ENCODE results near the gene MYOM1.

MYOM1 gene

DNA sequence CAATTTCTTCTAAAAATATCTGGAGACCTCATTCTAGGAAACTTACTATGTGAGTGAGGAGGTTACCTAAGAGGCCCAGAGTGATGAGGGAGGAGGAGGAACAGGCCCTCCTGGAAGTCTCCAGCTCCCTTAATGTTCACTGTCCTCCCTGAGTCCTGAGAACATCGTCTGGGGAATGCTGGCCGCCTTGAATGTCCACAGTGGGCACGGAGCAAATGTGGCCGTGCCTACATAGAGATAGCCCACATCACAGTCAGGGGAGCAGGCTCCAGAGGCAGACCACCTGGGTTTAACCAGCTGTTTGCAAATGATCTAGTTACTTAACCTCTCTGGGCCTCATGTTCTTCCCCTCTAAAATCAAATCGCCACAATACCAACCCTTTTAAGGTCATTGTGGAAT, 123.8 kb downstream of the MYOM1 start:
- no peak for DNase-seq (ENCODE audit: extremely low read depth, low read depth)
- TF ChIP-seq, protein P1, sequence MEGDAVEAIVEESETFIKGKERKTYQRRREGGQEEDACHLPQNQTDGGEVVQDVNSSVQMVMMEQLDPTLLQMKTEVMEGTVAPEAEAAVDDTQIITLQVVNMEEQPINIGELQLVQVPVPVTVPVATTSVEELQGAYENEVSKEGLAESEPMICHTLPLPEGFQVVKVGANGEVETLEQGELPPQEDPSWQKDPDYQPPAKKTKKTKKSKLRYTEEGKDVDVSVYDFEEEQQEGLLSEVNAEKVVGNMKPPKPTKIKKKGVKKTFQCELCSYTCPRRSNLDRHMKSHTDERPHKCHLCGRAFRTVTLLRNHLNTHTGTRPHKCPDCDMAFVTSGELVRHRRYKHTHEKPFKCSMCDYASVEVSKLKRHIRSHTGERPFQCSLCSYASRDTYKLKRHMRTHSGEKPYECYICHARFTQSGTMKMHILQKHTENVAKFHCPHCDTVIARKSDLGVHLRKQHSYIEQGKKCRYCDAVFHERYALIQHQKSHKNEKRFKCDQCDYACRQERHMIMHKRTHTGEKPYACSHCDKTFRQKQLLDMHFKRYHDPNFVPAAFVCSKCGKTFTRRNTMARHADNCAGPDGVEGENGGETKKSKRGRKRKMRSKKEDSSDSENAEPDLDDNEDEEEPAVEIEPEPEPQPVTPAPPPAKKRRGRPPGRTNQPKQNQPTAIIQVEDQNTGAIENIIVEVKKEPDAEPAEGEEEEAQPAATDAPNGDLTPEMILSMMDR (IDR thresholded peaks at IDR 0.05; ENCODE audit: low read depth, low read length, missing control alignments), result no peak
- H3K4me3 ChIP-seq (replicated peaks; ENCODE audit: low read depth, low read length), result no peak overlapping the region

GRCh38 chr18:3094338-3094684, 125.5 kb downstream of the MYOM1 start:
- no peak overlapping the region for H3K4me3 ChIP-seq (replicated peaks; ENCODE audit: low read depth, low read length)
- no peak for DNase-seq (ENCODE audit: extremely low read depth, low read depth)
- TF ChIP-seq, protein P1 (IDR thresholded peaks at IDR 0.05; ENCODE audit: low read depth, low read length, missing control alignments), result no peak

DNA sequence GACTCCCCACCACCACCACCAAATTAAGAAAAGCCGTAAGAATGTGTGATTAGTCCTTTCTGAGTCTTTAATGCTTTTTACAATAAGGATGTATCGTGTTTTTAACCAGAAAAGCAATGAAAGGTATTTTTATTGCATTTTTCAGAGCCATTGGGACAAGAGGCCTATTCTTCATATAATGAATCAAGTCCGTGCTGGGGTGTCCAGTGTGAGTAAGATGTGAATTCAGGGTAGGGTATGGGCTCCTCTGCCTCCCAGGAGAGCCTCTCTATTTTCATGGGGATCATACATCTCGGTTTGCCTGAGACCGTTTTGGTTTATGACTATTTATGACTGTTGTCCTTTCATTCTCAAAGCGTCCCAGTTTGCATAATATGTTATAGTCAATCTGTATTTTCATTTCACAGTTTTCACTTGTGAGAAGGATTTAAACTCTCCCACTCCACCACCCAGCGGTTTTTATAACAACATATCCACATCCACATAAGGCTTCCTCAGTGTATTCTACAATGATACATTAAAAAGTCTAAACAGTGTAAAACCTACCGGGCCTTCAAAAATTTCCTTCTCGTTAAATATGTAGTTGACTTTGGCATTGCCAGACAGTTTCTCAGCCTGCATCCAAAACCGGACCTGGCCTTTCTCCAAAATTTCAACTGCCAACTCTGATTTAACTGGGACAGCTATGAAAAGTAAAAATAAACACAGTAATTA, 126.0 kb downstream of the MYOM1 start:
- DNase-seq (ENCODE audit: extremely low read depth, low read depth), result no peak
- TF ChIP-seq, protein P1 (IDR thresholded peaks at IDR 0.05; ENCODE audit: low read depth, low read length, missing control alignments), result no peak
- no peak overlapping the region for H3K4me3 ChIP-seq (replicated peaks; ENCODE audit: low read depth, low read length)

GRCh38 chr18:3092727-3093126, 127.0 kb downstream of the MYOM1 start:
- no peak overlapping the region for H3K4me3 ChIP-seq (replicated peaks; ENCODE audit: low read depth, low read length)
- TF ChIP-seq, protein P1 (IDR thresholded peaks at IDR 0.05; ENCODE audit: low read depth, low read length, missing control alignments), result no peak
- no peak for DNase-seq (ENCODE audit: extremely low read depth, low read depth)

GRCh38 chr18:3089579-3089978, 130.2 kb downstream of the MYOM1 start:
- DNase-seq (ENCODE audit: extremely low read depth, low read depth), result no peak
- no peak overlapping the region for H3K4me3 ChIP-seq (replicated peaks; ENCODE audit: low read depth, low read length)
- TF ChIP-seq, protein P1 (IDR thresholded peaks at IDR 0.05; ENCODE audit: low read depth, low read length, missing control alignments), result no peak

DNA sequence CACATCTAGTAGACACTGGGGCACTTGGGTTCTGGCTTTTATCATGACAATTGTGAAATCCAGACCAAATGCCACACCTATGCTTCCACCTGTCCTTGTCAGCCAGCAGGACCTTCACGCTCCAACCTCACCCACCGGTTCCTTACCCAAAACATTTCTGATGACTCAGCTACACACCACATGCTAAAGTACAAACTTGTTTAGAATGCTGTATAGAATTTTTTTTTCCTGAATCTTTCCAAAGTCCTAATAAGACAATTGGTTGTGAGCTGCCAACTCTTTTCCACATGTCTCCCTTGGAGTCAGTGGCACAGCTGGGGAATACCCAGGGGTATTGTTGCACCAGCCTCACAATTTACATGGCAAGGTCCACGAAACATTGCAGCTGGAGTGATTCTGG, 131.3 kb downstream of the MYOM1 start:
- H3K4me3 ChIP-seq (replicated peaks; ENCODE audit: low read depth, low read length), result no peak overlapping the region
- TF ChIP-seq, protein P1 (IDR thresholded peaks at IDR 0.05; ENCODE audit: low read depth, low read length, missing control alignments), result no peak
- DNase-seq (ENCODE audit: extremely low read depth, low read depth), result no peak

DNA sequence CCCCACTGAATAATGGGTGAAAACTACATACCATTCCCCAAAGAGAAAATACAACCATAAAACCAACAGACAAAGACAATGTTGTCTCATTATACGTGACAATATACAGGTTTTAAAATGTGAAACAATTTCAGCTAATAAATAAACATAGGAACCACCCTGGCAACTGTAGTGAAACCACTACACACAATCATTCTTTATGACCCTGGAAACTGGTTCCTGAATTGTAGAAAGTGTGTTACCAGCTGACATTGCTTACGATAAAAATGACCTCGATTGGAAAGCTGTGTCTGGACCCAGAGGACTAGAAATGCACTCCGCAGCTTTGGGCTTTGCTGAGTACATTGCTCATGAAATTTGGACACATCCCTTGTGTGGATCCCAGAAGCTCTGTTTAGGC, 132.9 kb downstream of the MYOM1 start:
- DNase-seq (ENCODE audit: extremely low read depth, low read depth), result no peak
- TF ChIP-seq, protein P1 (IDR thresholded peaks at IDR 0.05; ENCODE audit: low read depth, low read length, missing control alignments), result no peak
- no peak overlapping the region for H3K4me3 ChIP-seq (replicated peaks; ENCODE audit: low read depth, low read length)

All from HFF-Myc (cell line).